Omental fat pad (tissue), 4 donors: ENCODE data around the gene PAN3. TPM values are rescaled to one million over a fixed set of nuclear protein-coding genes. Genes with fewer than 3 reads are reported as not detected.

ENCODE experiments used
- ATAC-seq: fragments of 150-250 bp; one replicate; pipeline ENCODE4 v1.9.1; 2016; ENCODE audit warnings: mild to moderate bottlenecking, moderate library complexity; ENCODE audit not compliant: low FRiP score
- DNase-seq: peaks from one replicate; pipeline ENCODE4 v3.0.0-alpha.2; 2019; ENCODE audit warnings: low spot score
- total RNA-seq, 4 donors: library from RNA; depleted of rRNA; stranded (reverse); fragments of >200 nt; gene quantifications; one replicate each; pipeline ENCODE4 v1.1.0, GENCODE V29; 2016
- TF ChIP-seq, protein P1 (sequence below), 3 donors: fragments of 450-650 bp; IDR thresholded peaks; one replicate each; pipeline ENCODE4 v1.5.1; 2016 to 2017; ENCODE audit warnings: antibody characterized with exemption in 3 of 3, mild to moderate bottlenecking in 3 of 3, moderate library complexity in 2 of 3

PAN3 gene
- total RNA-seq, 4 donors from 2014 or later = 28.5 to 59.0 (median 29.5) TPM

GRCh38 chr13:28321756-28322155, 183.4 kb downstream of the PAN3 start:
- TF ChIP-seq, protein P1, sequence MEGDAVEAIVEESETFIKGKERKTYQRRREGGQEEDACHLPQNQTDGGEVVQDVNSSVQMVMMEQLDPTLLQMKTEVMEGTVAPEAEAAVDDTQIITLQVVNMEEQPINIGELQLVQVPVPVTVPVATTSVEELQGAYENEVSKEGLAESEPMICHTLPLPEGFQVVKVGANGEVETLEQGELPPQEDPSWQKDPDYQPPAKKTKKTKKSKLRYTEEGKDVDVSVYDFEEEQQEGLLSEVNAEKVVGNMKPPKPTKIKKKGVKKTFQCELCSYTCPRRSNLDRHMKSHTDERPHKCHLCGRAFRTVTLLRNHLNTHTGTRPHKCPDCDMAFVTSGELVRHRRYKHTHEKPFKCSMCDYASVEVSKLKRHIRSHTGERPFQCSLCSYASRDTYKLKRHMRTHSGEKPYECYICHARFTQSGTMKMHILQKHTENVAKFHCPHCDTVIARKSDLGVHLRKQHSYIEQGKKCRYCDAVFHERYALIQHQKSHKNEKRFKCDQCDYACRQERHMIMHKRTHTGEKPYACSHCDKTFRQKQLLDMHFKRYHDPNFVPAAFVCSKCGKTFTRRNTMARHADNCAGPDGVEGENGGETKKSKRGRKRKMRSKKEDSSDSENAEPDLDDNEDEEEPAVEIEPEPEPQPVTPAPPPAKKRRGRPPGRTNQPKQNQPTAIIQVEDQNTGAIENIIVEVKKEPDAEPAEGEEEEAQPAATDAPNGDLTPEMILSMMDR (IDR thresholded peaks at IDR 0.05) = no peak
- no peak for ATAC-seq
- DNase-seq = no peak

GRCh38 chr13:28322256-28322905, 184.0 kb downstream of the PAN3 start:
- TF ChIP-seq, protein P1 (IDR thresholded peaks at IDR 0.05) = no peak
- DNase-seq = no peak
- ATAC-seq = no peak

DNA sequence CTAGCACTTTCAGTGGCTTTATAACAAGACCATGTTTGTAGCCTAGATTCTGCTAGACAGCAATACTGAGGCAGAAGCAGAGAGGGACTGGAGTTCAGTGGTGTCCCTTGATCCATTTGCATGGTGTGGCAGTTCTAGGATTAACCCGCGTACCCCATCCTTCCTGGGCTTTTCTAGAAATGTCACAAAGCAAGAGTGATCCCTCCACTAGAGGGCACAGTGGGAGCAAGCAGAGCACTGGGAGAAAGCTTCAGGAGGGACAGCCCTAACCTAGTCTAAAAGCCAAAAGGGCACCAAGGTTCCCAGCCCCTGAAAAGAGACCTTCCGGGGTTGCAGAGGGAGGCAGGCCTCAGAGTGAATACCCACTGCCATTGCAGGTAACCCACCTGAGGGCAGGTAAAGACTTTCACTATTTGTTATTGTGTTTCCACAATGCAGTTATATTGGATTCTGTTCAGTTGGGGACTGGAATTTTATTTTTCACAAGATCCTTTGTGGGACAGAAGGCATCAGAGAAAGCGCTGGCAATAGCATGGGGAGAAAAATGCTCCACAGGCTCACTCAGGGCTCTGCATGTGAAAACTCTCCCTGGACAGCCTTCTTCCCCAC, 185.9 kb downstream of the PAN3 start:
- TF ChIP-seq, protein P1 (IDR thresholded peaks at IDR 0.05) = no peak
- no peak for DNase-seq
- no peak for ATAC-seq

GRCh38 chr13:28325022-28325421, 186.7 kb downstream of the PAN3 start:
- TF ChIP-seq, protein P1 (IDR thresholded peaks at IDR 0.05) = no peak
- DNase-seq (no peak), ATAC-seq (no peak)

DNA sequence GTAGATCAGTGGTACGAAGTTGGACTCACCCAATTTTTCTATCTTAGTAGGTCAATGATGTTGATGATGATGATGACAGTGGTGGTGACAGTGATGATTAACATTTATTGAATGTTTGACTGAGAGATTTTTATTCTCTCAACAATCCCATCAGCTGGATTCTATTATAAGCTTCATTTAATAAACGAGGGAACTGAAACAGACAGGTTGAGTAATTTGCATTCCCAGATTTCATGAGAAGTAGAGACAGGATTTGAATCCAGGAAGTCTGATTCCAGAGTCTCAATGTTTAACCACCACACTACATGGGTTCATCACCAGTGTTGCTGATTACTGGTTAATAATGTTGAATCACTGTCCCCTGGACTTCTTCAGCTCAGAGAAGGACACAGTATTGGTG, 187.7 kb downstream of the PAN3 start:
- ATAC-seq (no peak), DNase-seq (no peak)
- TF ChIP-seq, protein P1 (IDR thresholded peaks at IDR 0.05) = no peak

- ATAC-seq (no peak), DNase-seq (no peak)
- TF ChIP-seq, protein P1 (IDR thresholded peaks at IDR 0.05) = no peak
Observed at GRCh38 chr13:28327373-28328270, 189.3 kb downstream of the PAN3 start.
